Activated CD4-positive, alpha-beta T cell treated with anti-CD3 and anti-CD28 coated beads, Interleukin-2, amount 10 ng/mL, durations not matched to agents 7 days and 5 days (primary cell): Measurements from ENCODE around the gene TMX1. TPM values are rescaled to one million over a fixed set of nuclear protein-coding genes. Genes with fewer than 3 reads are reported as not detected.

Experiments
- CTCF ChIA-PET: fragments of 350-600 bp; sonication (Branson Sonifier 250); formaldehyde crosslinking; loops from one replicate; lab custom pipeline; 2021; ENCODE audit warnings: antibody characterized with exemption; lab: Charles Lee
- POLR2A ChIA-PET: fragments of 350-600 bp; sonication (Branson Sonifier 250); formaldehyde crosslinking; loops from one replicate; lab custom pipeline; 2021; ENCODE audit warnings: antibody characterized with exemption; lab: Charles Lee
- DNase-seq: peaks from one replicate; pipeline ENCODE4 v3.0.0-alpha.2; 2020
- H3K27ac Mint-ChIP-seq: one replicate; pipeline ENCODE4 v1.8.0; 2021; ENCODE audit warnings: mild to moderate bottlenecking, moderate library complexity, mixed read lengths
- H3K27me3 Mint-ChIP-seq: one replicate; pipeline ENCODE4 v1.8.0; 2021; ENCODE audit warnings: mixed read lengths
- H3K36me3 Mint-ChIP-seq: one replicate; pipeline ENCODE4 v1.8.0; 2021; ENCODE audit warnings: low read depth, mixed read lengths
- H3K4me1 Mint-ChIP-seq: one replicate; pipeline ENCODE4 v1.8.0; 2021; ENCODE audit warnings: mixed read lengths
- H3K4me3 Mint-ChIP-seq: one replicate; pipeline ENCODE4 v1.8.0; 2021; ENCODE audit warnings: mild to moderate bottlenecking, moderate library complexity, mixed read lengths
- H3K9me3 Mint-ChIP-seq: one replicate; pipeline ENCODE4 v1.8.0; 2021; ENCODE audit warnings: mixed read lengths
- total RNA-seq, 2 experiments: library from RNA; stranded (reverse); gene quantifications; one replicate each; pipeline ENCODE4 v1.2.3, GENCODE V29; 2021

TMX1 gene
- total RNA-seq, 2 experiments from 2014 or later = 48.1 to 50.6 TPM

- Mint-ChIP-seq H3K4me3 (no peak overlapping the region), H3K4me1 (peaks cover 27% of the 10 kb centered on the region), H3K27me3 (no peaks in the 10 kb centered on the region), H3K27ac (no peak overlapping the region), H3K9me3 (no peaks in the 10 kb centered on the region), H3K36me3 (peaks cover 72% of the 10 kb centered on the region)
- ChIA-PET POLR2A (no interaction called here), CTCF (interaction anchor here (0.5 to 1.0 kb wide), 3 partner anchors 41 to 1666 kb away, joined by 3 to 4 read pairs (median 3); no protein-coding TSS in a partner anchor)
- DNase-seq = no peak
Observed at GRCh38 chr14:51248016-51248987, 8.3 kb downstream of the TMX1 start.

GRCh38 chr14:51251486-51251885 lies 11.4 kb downstream of the TMX1 start:
- ChIA-PET POLR2A (no interaction called here), CTCF (no interaction called here)
- Mint-ChIP-seq H3K27me3 (no peaks in the 10 kb centered on the region), H3K9me3 (no peaks in the 10 kb centered on the region), H3K27ac (no peak overlapping the region), H3K36me3 (peaks cover 69% of the 10 kb centered on the region), H3K4me3 (no peak overlapping the region), H3K4me1 (peaks cover 2% of the 10 kb centered on the region)
- no peak for DNase-seq

- Mint-ChIP-seq H3K4me1 (no peaks in the 10 kb centered on the region), H3K9me3 (peaks cover 5% of the 10 kb centered on the region), H3K36me3 (peaks cover 73% of the 10 kb centered on the region), H3K27me3 (no peaks in the 10 kb centered on the region), H3K27ac (no peak overlapping the region), H3K4me3 (no peak overlapping the region)
- no peak for DNase-seq
- CTCF ChIA-PET = no interaction called here
- POLR2A ChIA-PET = no interaction called here
Observed at GRCh38 chr14:51253880-51254279, 13.8 kb downstream of the TMX1 start.

GRCh38 chr14:51258280-51258679 lies 18.2 kb downstream of the TMX1 start:
- ChIA-PET CTCF (no interaction called here), POLR2A (no interaction called here)
- no peak for DNase-seq
- Mint-ChIP-seq H3K27me3 (no peaks in the 10 kb centered on the region), H3K36me3 (peaks cover 52% of the 10 kb centered on the region), H3K4me3 (no peak overlapping the region), H3K27ac (no peak overlapping the region), H3K9me3 (peaks cover 5% of the 10 kb centered on the region), H3K4me1 (peaks cover 4% of the 10 kb centered on the region)

GRCh38 chr14:51258788-51259187 lies 18.7 kb downstream of the TMX1 start:
- H3K36me3 Mint-ChIP-seq = peaks cover 48% of the 10 kb centered on the region
- ChIA-PET CTCF (no interaction called here), POLR2A (no interaction called here)
- peaks cover 5% of the 10 kb centered on the region for H3K9me3 Mint-ChIP-seq
- no peak overlapping the region for H3K27ac Mint-ChIP-seq
- no peak overlapping the region for H3K4me3 Mint-ChIP-seq
- H3K4me1 Mint-ChIP-seq = peaks cover 4% of the 10 kb centered on the region
- DNase-seq = no peak
- H3K27me3 Mint-ChIP-seq = no peaks in the 10 kb centered on the region

GRCh38 chr14:51260225-51260624 lies 20.2 kb downstream of the TMX1 start:
- no peak for DNase-seq

GRCh38 chr14:51261151-51261550 lies 21.1 kb downstream of the TMX1 start:
- peaks cover 43% of the 10 kb centered on the region for H3K36me3 Mint-ChIP-seq
- POLR2A ChIA-PET = no interaction called here
- CTCF ChIA-PET = interaction anchor here (0.6 kb wide), 1 partner anchor 163 kb away, joined by 3 read pairs; no protein-coding TSS in a partner anchor

More at GRCh38 chr14:51260225-51260624, 20.2 kb downstream of the TMX1 start:
- H3K36me3 Mint-ChIP-seq = peaks cover 48% of the 10 kb centered on the region
- peaks cover 4% of the 10 kb centered on the region for H3K4me1 Mint-ChIP-seq
- CTCF ChIA-PET = interaction anchor here (0.6 to 0.9 kb wide), 2 partner anchors 18 to 162 kb away, joined by 3 read pairs; no protein-coding TSS in a partner anchor
- no peak overlapping the region for H3K4me3 Mint-ChIP-seq
- no peaks in the 10 kb centered on the region for H3K27me3 Mint-ChIP-seq
- H3K27ac Mint-ChIP-seq = no peak overlapping the region
- H3K9me3 Mint-ChIP-seq = peaks cover 5% of the 10 kb centered on the region
- POLR2A ChIA-PET = no interaction called here

GRCh38 chr14:51262868-51263267 lies 22.8 kb downstream of the TMX1 start:
- no peak for DNase-seq
- H3K9me3 Mint-ChIP-seq = peaks cover 5% of the 10 kb centered on the region
- H3K36me3 Mint-ChIP-seq = peaks cover 33% of the 10 kb centered on the region
- no peak overlapping the region for H3K27ac Mint-ChIP-seq
- no peak overlapping the region for H3K4me3 Mint-ChIP-seq
- POLR2A ChIA-PET = no interaction called here
- H3K4me1 Mint-ChIP-seq = peaks cover 4% of the 10 kb centered on the region
- CTCF ChIA-PET = interaction anchor here (1.2 kb wide), 1 partner anchor 23 kb away, joined by 5 read pairs; the partner anchor contains the start of gene TMX1
- no peaks in the 10 kb centered on the region for H3K27me3 Mint-ChIP-seq

More at GRCh38 chr14:51261151-51261550, 21.1 kb downstream of the TMX1 start:
- Mint-ChIP-seq H3K4me1 (peaks cover 4% of the 10 kb centered on the region), H3K27ac (no peak overlapping the region), H3K27me3 (no peaks in the 10 kb centered on the region), H3K4me3 (no peak overlapping the region), H3K9me3 (peaks cover 5% of the 10 kb centered on the region)
- no peak for DNase-seq

GRCh38 chr14:51269634-51270033 lies 29.6 kb downstream of the TMX1 start:
- Mint-ChIP-seq H3K4me1 (no peaks in the 10 kb centered on the region), H3K27ac (peak overlapping the region; percentile 52), H3K27me3 (no peaks in the 10 kb centered on the region), H3K36me3 (peaks cover 4% of the 10 kb centered on the region), H3K9me3 (no peaks in the 10 kb centered on the region), H3K4me3 (no peak overlapping the region)
- CTCF ChIA-PET = no interaction called here
- POLR2A ChIA-PET = no interaction called here
- DNase-seq = no peak

- no peaks in the 10 kb centered on the region for H3K9me3 Mint-ChIP-seq
- no peaks in the 10 kb centered on the region for H3K27me3 Mint-ChIP-seq
- H3K4me3 Mint-ChIP-seq = no peak overlapping the region
- POLR2A ChIA-PET = no interaction called here
- no peaks in the 10 kb centered on the region for H3K4me1 Mint-ChIP-seq
- DNase-seq = no peak
- CTCF ChIA-PET = interaction anchor here (1.3 kb wide), 1 partner anchor 376 kb away, joined by 4 read pairs; no protein-coding TSS in a partner anchor
- no peak overlapping the region for H3K27ac Mint-ChIP-seq
- H3K36me3 Mint-ChIP-seq = peaks cover 2% of the 10 kb centered on the region
Observed at GRCh38 chr14:51276605-51277004, 36.6 kb downstream of the TMX1 start.

GRCh38 chr14:51277753-51278415 lies 37.8 kb downstream of the TMX1 start:
- CTCF ChIA-PET = interaction anchor here (0.6 to 1.3 kb wide), 5 partner anchors 12 to 403 kb away, joined by 3 to 4 read pairs (median 3); no protein-coding TSS in a partner anchor
- POLR2A ChIA-PET = no interaction called here
- no peak overlapping the region for H3K4me3 Mint-ChIP-seq
- DNase-seq = no peak
- no peaks in the 10 kb centered on the region for H3K27me3 Mint-ChIP-seq
- H3K27ac Mint-ChIP-seq = no peak overlapping the region
- peaks cover 2% of the 10 kb centered on the region for H3K36me3 Mint-ChIP-seq
- H3K9me3 Mint-ChIP-seq = no peaks in the 10 kb centered on the region
- H3K4me1 Mint-ChIP-seq = no peaks in the 10 kb centered on the region

GRCh38 chr14:51282517-51282916 lies 42.5 kb downstream of the TMX1 start:
- CTCF ChIA-PET = interaction anchor here (0.6 to 1.6 kb wide), 2 partner anchors 17 to 624 kb away, joined by 3 to 4 read pairs; no protein-coding TSS in a partner anchor
- Mint-ChIP-seq H3K9me3 (no peaks in the 10 kb centered on the region), H3K36me3 (no peaks in the 10 kb centered on the region), H3K4me1 (no peaks in the 10 kb centered on the region), H3K27ac (no peak overlapping the region), H3K4me3 (no peak overlapping the region), H3K27me3 (no peaks in the 10 kb centered on the region)
- POLR2A ChIA-PET = no interaction called here
- no peak for DNase-seq
